GM19023 (cell line): ENCODE results near the gene SLC25A44.

Experiments used
- ATAC-seq: cut with Tn5 transposase; IDR thresholded peaks from one replicate; pipeline ENCODE4 v1.9.1; 2021; ENCODE audit warnings: mild to moderate bottlenecking, moderate library complexity; ENCODE audit not compliant: unreplicated experiment

The SLC25A44 gene

GRCh38 chr1:156233426-156234127 is 39.7 kb downstream of the SLC25A44 start:
- ATAC-seq: no peak

- ATAC-seq: no peak
Observed at GRCh38 chr1:156236164-156236563, 42.3 kb downstream of the SLC25A44 start.

GRCh38 chr1:156238248-156238647 is 44.3 kb downstream of the SLC25A44 start:
- ATAC-seq: no peak

- no peak for ATAC-seq
Observed at GRCh38 chr1:156241311-156241811, 47.5 kb downstream of the SLC25A44 start.

GRCh38 chr1:156241926-156242325 is 48.0 kb downstream of the SLC25A44 start, which contains the start of gene BGLAP:
Gene BGLAP, plus strand, starts transcription at chr1:156242184. Its CDS starts 48 bp downstream, at chr1:156242232.
- ATAC-seq: no peak

- no peak for ATAC-seq
Observed at GRCh38 chr1:156242738-156243137, 48.8 kb downstream of the SLC25A44 start.

GRCh38 chr1:156244126-156244525 is 50.2 kb downstream of the SLC25A44 start:
- no peak for ATAC-seq

- ATAC-seq: no peak
Observed at GRCh38 chr1:156244712-156245111, 50.8 kb downstream of the SLC25A44 start.

- ATAC-seq: no peak
Observed at GRCh38 chr1:156245451-156246232, 51.7 kb downstream of the SLC25A44 start.

GRCh38 chr1:156246241-156246780 is 52.4 kb downstream of the SLC25A44 start:
- no peak for ATAC-seq

- ATAC-seq: no peak
Observed at GRCh38 chr1:156246781-156247459, 53.0 kb downstream of the SLC25A44 start.

- ATAC-seq: no peak
Observed at GRCh38 chr1:156247460-156248322, 53.8 kb downstream of the SLC25A44 start, which contains the start of gene PAQR6. Gene PAQR6, minus strand, starts transcription at chr1:156248056. Its CDS starts 1,325 bp downstream, at chr1:156246731.

- ATAC-seq: no peak
Observed at GRCh38 chr1:156248323-156248683, 54.4 kb downstream of the SLC25A44 start.

GRCh38 chr1:156249593-156249992 is 55.7 kb downstream of the SLC25A44 start:
- ATAC-seq: no peak

GRCh38 chr1:156251527-156251926 is 57.6 kb downstream of the SLC25A44 start:
- ATAC-seq: no peak

GRCh38 chr1:156253634-156254033 is 59.7 kb downstream of the SLC25A44 start:
- ATAC-seq: no peak

GRCh38 chr1:156257711-156258110 is 63.8 kb downstream of the SLC25A44 start:
- no peak for ATAC-seq

GRCh38 chr1:156258859-156259258 is 65.0 kb downstream of the SLC25A44 start:
- no peak for ATAC-seq

- no peak for ATAC-seq
Observed at GRCh38 chr1:156259805-156260204, 65.9 kb downstream of the SLC25A44 start.

- ATAC-seq: no peak
Observed at GRCh38 chr1:156260896-156261295, 67.0 kb downstream of the SLC25A44 start.
